ENCODE measurements around the gene GIGYF1.

- TF ChIP-seq EZH2phosphoT487 (IDR thresholded peaks at IDR 0.05; ENCODE audit: low read length) (no peak), CTCF (IDR thresholded peaks at IDR 0.05; ENCODE audit: low read length) (no peak), EZH2 (optimal IDR thresholded peaks at IDR 0.05; ENCODE audit: low read depth, low read length) (no peak)
These were observed 2.1 kb upstream of the GIGYF1 start for GRCh38 chr7:100696123-100696521.

Measured in MM.1S (cell line).